ENCODE results near the gene RPS2. TPM values are rescaled to one million over a fixed set of nuclear protein-coding genes. Genes with fewer than 3 reads are reported as not detected.

RPS2 gene
- total RNA-seq, 2 donors from 2014 or later = 702 to 834 TPM

DNA sequence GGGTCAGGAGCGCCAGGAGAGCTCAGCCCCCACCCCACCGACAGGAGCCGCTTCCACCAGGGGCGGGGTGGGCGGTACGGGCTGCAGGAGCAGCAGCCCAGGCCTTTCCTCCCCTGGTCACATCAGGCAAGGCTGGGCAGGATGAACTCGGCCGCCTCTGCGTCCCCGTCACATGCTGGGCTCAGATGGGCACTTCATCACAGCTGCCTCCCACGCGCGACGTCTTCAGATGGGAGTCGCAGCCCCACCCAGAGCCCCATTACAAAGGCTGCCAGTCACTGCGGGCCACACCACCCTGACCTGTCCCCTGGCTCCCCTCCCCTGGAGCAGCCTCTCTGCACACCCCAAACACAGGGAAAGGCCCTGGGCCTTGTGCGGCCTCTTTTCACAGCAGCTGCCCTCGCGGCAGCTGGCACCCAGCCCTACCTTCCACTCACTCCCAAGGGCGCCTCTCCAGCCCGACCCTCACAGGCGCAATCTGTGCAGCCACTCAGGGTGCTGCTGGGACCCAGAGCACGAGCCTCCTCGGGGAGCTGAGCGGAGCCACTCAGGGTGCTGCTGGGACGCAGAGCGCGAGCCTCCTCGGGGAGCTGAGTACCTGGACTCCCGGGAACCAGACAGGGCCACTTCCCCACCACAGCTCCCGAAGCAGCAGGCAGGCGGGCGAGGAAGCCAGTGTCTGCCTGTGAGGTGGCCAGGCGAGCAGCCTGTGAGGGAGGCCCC, 40.3 kb upstream of the RPS2 start:
- TF ChIP-seq, protein P1, sequence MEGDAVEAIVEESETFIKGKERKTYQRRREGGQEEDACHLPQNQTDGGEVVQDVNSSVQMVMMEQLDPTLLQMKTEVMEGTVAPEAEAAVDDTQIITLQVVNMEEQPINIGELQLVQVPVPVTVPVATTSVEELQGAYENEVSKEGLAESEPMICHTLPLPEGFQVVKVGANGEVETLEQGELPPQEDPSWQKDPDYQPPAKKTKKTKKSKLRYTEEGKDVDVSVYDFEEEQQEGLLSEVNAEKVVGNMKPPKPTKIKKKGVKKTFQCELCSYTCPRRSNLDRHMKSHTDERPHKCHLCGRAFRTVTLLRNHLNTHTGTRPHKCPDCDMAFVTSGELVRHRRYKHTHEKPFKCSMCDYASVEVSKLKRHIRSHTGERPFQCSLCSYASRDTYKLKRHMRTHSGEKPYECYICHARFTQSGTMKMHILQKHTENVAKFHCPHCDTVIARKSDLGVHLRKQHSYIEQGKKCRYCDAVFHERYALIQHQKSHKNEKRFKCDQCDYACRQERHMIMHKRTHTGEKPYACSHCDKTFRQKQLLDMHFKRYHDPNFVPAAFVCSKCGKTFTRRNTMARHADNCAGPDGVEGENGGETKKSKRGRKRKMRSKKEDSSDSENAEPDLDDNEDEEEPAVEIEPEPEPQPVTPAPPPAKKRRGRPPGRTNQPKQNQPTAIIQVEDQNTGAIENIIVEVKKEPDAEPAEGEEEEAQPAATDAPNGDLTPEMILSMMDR (IDR thresholded peaks at IDR 0.05) = no peak
- Histone ChIP-seq H3K9me3 (no peaks in the 10 kb centered on the region), H3K27me3 (replicated peaks; ENCODE audit: insufficient read depth) (no peaks in the 10 kb centered on the region), H3K4me3 (no peak overlapping the region), H3K4me1 (ENCODE audit: control insufficient read depth in 1 of 2, low read depth in 2 of 2) (peaks cover 27 to 46% of the 10 kb centered on the region in 2 donors), H3K36me3 (peaks cover 26% of the 10 kb centered on the region), H3K27ac (no peak overlapping the region)
- ATAC-seq (ENCODE audit: insufficient number of reproducible peaks, low FRiP score, low read depth) = no peak
- DNase-seq (ENCODE audit: low spot score) = no peak

GRCh38 chr16:2003827-2004641, 39.4 kb upstream of the RPS2 start:
- H3K4me3 ChIP-seq = peak overlapping the region; percentile 32
- no peaks in the 10 kb centered on the region for H3K9me3 ChIP-seq
- peaks cover 27 to 44% of the 10 kb centered on the region in 2 donors for H3K4me1 ChIP-seq (ENCODE audit: control insufficient read depth in 1 of 2, low read depth in 2 of 2)
- TF ChIP-seq, protein P1 (IDR thresholded peaks at IDR 0.05) = peak; percentile 87
- no peaks in the 10 kb centered on the region for H3K27me3 ChIP-seq (replicated peaks; ENCODE audit: insufficient read depth)
- peaks cover 35% of the 10 kb centered on the region for H3K36me3 ChIP-seq
- DNase-seq (ENCODE audit: low spot score) (no peak), ATAC-seq (ENCODE audit: insufficient number of reproducible peaks, low FRiP score, low read depth) (peak; percentile 46)
- H3K27ac ChIP-seq = no peak overlapping the region

GRCh38 chr16:2003231-2003826, 38.7 kb upstream of the RPS2 start:
- Histone ChIP-seq H3K4me3 (no peak overlapping the region), H3K27ac (no peak overlapping the region), H3K27me3 (replicated peaks; ENCODE audit: insufficient read depth) (no peaks in the 10 kb centered on the region), H3K4me1 (ENCODE audit: control insufficient read depth in 1 of 2, low read depth in 2 of 2) (peaks cover 22 to 37% of the 10 kb centered on the region in 2 donors), H3K36me3 (peaks cover 40% of the 10 kb centered on the region), H3K9me3 (no peaks in the 10 kb centered on the region)
- no peak for ATAC-seq (ENCODE audit: insufficient number of reproducible peaks, low FRiP score, low read depth)
- no peak for DNase-seq (ENCODE audit: low spot score)
- TF ChIP-seq, protein P1 (IDR thresholded peaks at IDR 0.05) = no peak

- Histone ChIP-seq H3K4me1 (ENCODE audit: control insufficient read depth in 1 of 2, low read depth in 2 of 2) (peaks cover 15 to 30% of the 10 kb centered on the region in 2 donors), H3K9me3 (no peaks in the 10 kb centered on the region), H3K27me3 (replicated peaks; ENCODE audit: insufficient read depth) (no peaks in the 10 kb centered on the region), H3K36me3 (peaks cover 45% of the 10 kb centered on the region), H3K27ac (no peak overlapping the region), H3K4me3 (no peak overlapping the region)
- ATAC-seq (ENCODE audit: insufficient number of reproducible peaks, low FRiP score, low read depth) (no peak), DNase-seq (ENCODE audit: low spot score) (no peak)
- TF ChIP-seq, protein P1 (IDR thresholded peaks at IDR 0.05) = no peak
Observed at GRCh38 chr16:2002406-2003230, 38.0 kb upstream of the RPS2 start.

Data from thoracic aorta (tissue), 2 donors.